Astrocyte of the cerebellum (primary cell): ENCODE data around the gene MRO.

ENCODE experiments used
- DNase-seq: peaks from one replicate; pipeline ENCODE4 v3.0.0-alpha.2; 2011; ENCODE audit warnings: low read depth
- H3K4me3 ChIP-seq: 2 replicates; pipeline ENCODE4 v1.5.1; 2011; ENCODE audit warnings: mild to moderate bottlenecking, low read depth, low read length, moderate library complexity
- CTCF ChIP-seq: IDR thresholded peaks from 2 replicates; pipeline ENCODE4 v1.5.1; 2012; ENCODE audit warnings: low read length, low read depth, moderate library complexity, mild to moderate bottlenecking; ENCODE audit errors: missing control alignments
- in situ Hi-C: cut with HindIII; loops from 2 replicates; pipeline ENCODE4 v1.10.0; 2017; ENCODE audit warnings: low sequenced_read_pairs

The MRO gene

DNA sequence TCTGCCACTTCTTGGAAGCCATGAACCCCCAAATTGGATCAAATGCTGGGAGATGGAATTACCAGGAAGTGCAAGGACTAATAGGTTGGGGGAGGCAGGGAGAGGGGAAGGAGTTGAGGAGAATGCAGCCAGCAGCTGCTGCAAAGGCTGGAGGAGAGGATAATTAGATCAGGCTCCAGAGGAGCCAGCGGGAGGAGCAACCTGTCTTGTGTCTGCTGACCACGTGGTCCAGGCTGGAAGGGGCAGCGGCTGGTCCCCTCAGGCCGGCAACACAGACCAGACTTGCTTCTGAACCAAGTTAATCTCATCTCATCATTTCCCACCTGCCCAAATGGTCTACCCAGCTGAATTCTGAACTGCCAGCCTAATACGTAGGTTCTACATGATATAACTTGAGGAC, 68.3 kb downstream of the MRO start:
- H3K4me3 ChIP-seq, result no peak overlapping the region
- TF ChIP-seq CTCF, result no peak
- no peak for DNase-seq
- in situ Hi-C loops, result no loop called here

- TF ChIP-seq CTCF, result no peak
- in situ Hi-C loops, result no loop called here
- no peak for DNase-seq
- H3K4me3 ChIP-seq, result no peak overlapping the region
Observed at GRCh38 chr18:50750546-50750945, 69.3 kb downstream of the MRO start.

- in situ Hi-C loops, result no loop called here
- H3K4me3 ChIP-seq, result no peak overlapping the region
- DNase-seq, result no peak
- TF ChIP-seq CTCF, result no peak
Observed at GRCh38 chr18:50749945-50750344, 69.9 kb downstream of the MRO start.

GRCh38 chr18:50749421-50749820, 70.4 kb downstream of the MRO start:
- DNase-seq, result no peak
- in situ Hi-C loops, result no loop called here
- no peak overlapping the region for H3K4me3 ChIP-seq
- TF ChIP-seq CTCF, result no peak

- in situ Hi-C loops, result no loop called here
- no peak for TF ChIP-seq CTCF
- no peak overlapping the region for H3K4me3 ChIP-seq
- DNase-seq, result no peak
Observed at GRCh38 chr18:50748243-50749229, 71.3 kb downstream of the MRO start.

GRCh38 chr18:50747849-50748242, 72.0 kb downstream of the MRO start:
- in situ Hi-C loops, result no loop called here
- no peak for TF ChIP-seq CTCF
- H3K4me3 ChIP-seq, result no peak overlapping the region
- no peak for DNase-seq
